GM19328 (cell line): ENCODE results near the gene VWA8.

Source experiments
- ATAC-seq: cut with Tn5 transposase; IDR thresholded peaks from one replicate; pipeline ENCODE4 v1.9.1; 2021; ENCODE audit warnings: mild to moderate bottlenecking, moderate library complexity; ENCODE audit not compliant: unreplicated experiment

The VWA8 gene

DNA sequence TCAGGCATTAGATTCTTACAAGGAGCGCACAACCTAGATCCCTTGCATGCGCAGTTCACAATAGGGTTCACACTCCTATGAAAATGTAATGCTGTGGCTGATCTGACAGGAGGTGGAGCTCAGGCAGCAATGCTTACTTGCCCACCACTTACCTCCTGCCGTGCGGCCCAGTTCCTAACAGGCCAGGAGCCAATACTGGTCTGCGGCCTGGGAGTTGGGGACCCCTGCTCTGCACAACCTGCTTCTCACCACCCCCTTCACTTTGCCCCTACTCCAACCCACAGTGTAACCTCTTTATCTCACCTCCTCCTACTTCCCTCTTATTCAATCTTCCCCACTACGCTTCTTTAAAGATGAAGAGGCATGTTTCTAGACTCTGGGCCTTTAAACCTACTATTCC, 263.3 kb downstream of the VWA8 start:
- ATAC-seq: no peak

DNA sequence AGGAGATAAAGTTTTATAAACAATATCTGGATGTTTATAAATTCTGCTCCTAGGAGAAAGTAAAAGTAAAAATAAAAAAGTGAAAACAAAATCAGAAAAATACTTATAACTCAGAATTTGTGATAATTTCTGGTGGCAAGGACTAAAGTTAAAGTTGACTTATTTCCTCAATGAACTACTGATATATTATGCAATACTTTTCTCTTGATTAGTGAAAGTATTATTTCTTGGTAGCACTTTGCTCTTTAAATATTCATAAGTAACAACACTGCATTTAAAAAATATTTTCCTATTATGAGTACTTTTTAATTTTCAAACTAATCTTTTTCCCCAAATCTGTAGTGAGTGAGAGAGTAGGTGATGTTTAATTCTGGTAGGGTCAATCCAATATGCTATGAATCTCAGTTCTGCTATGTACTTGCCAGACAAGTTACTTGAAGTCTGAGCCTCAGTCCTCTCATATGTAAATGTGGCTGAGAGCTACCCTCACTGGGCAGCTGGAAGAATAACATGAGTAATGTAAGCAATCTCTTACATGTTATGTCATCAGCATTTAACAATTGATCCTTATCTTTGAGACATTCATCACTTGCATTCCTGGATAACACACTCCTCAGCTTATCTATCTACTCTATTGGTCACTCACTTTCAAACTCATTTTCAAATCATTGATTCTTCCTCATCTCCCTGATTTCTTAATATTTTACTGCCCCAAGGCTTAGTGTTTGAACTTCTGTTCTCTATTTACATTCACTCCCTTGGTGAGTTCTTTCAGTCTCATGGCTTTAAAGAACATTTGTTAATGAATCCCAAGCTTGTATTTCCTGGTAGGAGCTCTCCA, 264.5 kb downstream of the VWA8 start:
- no peak for ATAC-seq

DNA sequence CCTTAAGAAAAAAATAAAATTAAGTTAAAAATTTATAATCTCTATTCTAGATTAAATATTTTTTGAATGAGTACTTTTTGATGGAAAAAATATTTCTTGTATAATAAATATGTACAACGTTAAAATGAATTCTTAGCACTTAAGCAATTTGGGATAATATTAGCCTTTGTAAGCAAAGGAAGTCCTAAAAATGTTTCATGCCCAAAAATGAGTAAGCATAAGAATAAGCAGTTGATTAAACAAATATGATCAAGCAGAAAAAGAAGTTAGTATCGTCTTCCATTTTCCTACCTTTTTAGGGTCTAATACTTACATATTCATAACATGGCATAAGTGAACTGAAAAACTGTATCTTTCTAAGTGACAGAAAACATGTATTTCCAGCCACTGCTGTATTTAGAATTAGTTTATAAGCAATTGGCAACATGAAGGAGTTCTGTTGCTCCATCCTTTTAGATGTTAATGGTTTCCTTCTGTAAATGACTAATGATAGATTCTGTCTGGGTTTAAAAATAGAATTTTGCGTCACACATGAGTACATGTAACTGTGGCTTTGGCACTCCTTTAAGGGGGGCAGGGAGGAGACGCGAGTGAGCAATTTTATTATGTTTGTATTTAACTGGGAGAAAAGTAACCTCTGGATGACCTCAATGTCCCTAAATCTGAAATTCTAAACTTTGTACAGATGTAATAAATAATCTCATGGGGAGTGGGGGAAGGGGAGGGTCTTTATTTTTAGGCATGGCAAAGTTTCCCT, 266.2 kb downstream of the VWA8 start:
- ATAC-seq: no peak

DNA sequence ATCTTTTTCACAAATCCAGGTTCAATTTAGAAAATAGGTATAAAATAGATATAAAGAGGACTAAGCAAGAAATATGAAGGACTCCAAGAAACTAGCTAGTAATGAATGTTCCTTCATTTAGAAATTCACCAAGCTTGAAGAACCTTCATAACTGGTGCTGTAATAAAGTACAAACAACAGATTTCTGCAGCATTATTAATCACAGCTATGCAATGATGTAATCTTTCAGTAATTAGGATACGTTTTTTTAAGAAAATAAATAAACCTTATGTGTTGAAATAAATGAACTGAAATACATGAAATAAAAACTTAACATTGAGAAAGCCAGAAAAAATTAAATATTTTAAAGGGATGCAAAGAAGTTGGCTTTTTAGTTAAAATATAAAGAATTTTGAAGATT, 267.5 kb downstream of the VWA8 start:
- ATAC-seq: no peak

DNA sequence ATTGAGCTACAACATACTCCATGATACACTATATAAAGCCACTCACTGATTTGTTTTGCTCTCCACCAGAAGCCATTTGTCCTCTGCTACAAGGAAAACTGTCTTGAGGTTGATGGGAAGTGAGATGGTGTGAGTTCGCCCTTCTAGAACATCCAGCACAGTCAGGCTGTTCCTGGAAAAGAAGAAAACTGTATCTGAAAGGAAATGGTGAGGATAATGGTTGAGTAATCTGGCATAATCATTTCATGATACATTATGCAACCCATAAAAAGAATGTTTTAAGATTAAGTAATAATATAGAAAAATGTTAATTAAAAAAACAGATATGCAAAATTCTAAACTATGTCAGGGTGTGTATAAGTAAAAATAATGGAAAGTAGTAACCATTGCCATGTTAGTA, 269.6 kb downstream of the VWA8 start:
- no peak for ATAC-seq

DNA sequence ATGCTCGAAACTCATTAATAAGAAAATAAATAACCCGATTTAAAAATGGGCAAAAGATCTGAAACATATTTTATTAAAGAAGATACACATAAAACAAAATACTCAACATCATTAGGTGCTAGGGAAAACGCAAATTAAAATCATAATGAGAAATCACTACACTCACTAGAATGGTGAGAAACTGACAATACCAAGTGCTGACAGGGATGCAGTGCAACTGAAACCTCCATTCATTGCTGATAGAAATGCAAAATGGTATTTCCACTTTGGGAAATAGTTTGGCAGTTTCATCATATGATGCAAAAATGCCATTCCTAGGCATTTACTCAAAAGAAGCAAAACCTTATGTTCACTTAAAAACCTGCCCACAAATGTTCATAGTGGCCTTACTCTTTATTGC, 278.1 kb downstream of the VWA8 start:
- no peak for ATAC-seq

DNA sequence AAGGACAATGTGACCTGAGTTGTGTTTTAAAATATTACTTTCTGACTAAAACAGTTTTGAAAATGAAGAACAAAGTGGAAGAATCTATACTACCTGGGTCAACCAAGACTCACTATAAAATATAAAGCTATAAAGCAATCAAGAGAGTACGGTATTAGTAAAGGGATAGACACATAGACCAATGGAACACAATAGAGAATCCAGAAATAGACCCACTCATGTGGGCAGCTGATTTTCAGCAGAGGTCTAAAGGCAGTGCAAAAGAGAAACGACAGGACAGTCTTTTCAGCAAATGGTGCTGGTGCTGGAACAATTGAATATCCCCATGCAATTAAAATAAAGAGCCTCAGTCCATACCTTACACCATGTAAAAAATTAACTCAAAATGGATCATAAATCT, 278.9 kb downstream of the VWA8 start:
- ATAC-seq: no peak

DNA sequence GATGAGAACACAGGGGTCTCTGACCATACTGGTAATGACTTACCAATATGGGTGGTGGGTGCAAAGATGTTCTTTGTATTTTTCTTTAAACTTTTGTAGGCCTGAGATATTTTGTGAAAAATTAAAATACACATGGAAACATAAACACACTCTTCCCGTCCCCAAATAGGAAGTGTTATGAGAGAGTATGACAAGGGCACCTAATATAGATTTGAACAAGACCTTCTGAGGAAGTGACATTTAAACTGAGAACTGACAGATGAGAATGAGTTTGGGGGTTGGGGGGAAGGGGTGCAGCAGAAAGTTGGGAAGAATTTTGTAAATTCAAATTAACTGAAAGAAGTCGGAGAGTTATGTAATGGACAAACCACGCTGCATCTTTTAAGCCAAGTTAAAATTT, 279.3 kb downstream of the VWA8 start:
- no peak for ATAC-seq

DNA sequence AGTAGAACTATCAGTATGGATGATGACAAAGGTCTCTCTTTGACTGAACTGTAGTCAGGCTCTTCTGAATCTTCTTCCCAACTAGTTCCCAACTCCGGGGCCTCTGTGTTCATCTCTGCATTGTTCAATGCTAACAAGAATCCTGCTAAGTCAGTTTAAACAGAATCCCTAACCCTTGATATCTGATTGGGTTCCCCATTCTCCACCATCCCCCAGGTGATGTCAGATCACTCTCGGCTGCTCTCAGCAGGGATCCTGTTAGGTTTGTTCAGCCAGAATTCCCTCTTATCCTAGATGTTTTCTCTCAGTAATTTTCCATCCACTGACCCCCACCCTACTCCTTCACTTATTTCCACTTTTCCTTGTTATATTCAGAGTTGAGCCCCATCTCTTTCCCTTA, 280.0 kb downstream of the VWA8 start:
- no peak for ATAC-seq

DNA sequence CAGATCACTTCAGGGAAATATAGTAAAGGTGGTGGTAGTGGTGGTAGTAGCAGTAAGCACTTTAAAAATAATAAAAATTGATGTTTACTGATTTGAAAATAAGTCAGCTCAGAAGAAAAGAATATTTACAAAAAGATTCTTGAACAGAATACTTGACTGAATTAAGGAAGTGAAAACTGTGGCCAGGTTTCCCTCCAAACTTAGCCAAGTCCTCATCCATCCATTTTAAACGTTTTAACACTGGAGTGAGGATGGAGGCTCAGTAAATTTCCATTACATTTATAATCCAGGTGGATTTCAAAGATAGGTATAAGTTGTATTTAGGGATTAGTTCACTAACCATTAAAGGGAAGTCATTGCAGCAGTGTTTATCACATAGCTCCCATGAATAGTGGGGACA, 282.1 kb downstream of the VWA8 start:
- ATAC-seq: no peak

DNA sequence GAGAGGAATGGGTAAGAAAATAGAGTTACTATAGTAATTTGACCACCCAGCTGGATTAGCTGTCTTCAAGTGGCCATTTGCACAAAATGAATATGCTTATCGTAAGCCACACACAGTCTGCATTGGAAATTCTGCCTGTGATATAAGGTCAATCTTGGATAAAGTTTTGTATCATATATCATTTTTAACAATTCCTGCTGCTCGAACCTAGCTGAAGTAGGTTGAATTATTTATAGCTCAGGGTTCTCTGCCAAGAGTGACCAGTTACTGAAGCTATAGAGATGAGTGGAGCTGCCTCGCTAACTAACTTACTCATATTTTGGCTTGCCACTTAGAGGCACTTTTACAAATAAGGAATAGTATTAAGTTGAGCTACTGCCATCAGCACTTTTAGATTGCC, 282.7 kb downstream of the VWA8 start:
- ATAC-seq: no peak

DNA sequence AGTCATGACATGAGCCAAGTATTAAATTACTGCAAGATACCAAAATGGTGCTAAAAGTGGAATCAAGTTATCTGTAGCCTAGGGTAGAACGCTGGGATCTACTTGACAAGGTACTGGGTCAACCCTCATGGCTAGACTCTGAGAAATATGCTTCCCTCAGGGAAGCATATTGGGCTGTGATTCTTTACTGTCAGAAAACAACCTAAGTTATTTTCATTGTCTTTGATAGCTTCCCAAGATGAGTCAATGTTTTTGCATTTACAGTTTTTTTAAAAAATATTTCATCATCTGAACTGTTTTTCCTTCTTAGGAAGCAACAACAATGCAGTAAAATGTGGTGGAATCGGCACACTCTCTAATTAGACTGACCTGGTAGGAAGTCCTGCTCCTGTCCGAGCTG, 285.6 kb downstream of the VWA8 start:
- no peak for ATAC-seq

DNA sequence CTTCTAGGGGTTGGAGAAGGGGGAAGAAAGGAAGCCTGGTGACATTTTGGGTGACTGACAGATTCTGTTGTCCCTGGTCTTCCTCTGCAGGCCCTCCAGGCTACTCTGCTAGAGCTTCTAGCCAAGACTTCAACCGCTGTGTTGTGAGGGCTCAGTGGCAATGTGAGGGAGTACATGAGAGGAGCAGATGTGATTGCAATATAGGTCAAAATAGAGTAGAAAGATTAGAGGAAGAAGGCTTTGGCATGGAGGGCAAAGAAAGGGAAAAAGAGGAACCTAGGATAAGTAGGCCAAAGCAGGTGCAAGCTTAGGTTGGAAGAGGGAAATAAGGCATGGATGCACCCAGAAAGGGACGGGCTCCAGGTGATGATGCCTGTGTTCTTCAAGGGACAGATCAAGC, 286.7 kb downstream of the VWA8 start:
- no peak for ATAC-seq

DNA sequence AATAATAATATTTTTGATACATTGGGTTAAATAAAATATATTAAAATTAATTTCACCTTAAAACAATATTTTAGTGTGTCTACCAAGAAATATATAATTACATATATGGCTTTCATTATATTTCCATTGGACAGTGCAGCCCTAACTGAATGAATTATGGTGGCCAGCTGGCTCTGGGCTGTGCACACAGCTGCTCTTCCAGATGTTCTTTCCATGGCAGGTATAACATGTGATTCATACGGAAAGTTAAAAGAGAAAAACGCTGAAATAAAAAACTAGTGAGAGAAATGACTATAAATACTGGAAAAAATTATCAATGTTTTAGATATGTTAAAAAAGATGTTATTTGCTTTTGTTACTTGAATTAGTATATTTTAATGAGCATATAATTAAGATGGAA, 287.3 kb downstream of the VWA8 start:
- ATAC-seq: no peak

DNA sequence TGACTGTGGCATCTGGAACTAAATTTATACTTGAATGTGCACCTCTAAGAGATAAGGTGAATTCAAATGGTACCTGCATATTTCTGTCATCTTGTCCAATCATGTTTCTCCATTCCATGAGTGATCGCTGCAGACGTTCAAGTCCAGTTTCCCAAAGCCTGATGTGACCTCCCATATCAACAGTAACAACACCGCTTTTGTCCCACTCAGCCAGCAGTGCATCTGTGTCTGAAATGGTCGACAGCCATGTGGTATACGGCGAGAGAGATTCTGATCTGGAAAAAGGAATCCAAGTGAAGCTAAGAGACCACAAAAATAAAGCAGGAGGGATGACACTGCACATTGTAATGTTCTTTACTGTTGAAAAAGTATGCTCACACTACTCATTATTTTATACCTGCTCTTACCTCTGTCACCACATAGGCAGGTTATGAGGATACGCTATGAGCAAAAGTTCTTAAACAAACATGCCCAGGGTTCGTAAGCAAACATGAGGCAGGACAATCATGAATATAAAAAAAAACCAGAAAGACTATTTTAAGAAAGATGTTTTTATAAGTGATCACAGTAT, 290.0 kb downstream of the VWA8 start:
- ATAC-seq: no peak

DNA sequence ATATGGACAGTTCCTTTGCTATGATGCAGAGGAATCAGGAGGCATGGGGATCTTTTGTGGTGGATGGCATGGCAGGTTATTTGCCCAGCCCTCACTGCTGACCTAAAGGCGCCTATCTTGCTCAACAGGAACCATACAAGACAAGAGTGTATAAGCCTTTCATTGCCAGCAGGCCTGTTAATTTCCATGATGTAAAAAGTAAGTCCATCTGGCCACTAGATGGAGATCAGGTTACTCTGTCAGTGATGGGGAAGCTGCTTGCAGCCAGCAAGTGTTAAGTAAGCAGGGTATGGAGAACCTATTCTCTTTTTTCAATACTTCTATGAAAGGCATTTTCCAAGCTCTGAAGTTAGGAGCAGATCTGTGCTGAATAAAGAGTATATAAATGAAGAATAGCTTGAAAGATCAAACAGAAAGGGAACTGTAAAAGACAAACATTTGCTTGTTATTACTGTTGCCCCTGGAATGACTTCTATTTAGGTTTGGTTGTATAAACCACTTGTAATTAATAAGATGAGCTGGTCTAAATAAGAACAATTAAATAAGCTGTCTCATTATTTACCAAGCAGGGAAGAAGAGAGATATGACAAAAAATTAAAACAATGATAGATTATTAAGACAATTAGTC, 292.7 kb downstream of the VWA8 start:
- ATAC-seq: no peak

DNA sequence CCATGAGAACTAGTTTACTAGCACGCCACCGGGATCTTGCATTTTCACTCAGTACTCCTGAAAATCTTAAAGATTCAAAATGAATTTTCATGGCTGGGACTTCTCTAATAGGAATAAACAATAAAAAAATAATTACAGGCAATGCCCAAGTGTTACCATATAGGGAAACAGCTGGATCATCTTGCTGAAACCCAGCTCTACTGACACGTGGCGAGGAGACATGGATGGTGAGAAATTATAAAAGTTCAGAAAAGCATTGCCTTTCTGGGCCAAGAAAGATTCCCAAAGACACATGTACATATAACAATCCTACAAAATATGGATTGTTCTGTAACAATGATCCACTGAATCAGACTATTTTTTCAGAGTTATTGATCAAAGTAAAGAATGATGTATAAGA, 294.3 kb downstream of the VWA8 start:
- ATAC-seq: no peak

DNA sequence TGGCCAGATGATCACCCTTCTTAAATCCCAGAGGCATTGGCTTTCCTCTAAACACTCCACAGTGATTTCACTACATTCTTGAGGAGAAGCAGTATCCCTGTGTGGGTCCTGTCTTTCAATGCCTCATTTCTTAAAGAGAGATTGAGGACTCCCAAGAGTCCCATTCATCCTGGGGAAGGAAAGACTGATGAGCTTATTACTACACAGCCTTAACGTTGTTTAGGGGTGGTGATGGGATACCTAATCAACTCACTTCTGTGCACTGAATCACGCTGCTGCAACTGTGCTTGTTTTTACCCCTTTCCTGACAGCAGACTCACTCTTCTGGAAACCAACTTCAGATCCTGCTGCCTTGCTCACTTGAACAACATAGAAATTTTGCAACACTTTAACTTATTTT, 300.5 kb downstream of the VWA8 start:
- no peak for ATAC-seq

DNA sequence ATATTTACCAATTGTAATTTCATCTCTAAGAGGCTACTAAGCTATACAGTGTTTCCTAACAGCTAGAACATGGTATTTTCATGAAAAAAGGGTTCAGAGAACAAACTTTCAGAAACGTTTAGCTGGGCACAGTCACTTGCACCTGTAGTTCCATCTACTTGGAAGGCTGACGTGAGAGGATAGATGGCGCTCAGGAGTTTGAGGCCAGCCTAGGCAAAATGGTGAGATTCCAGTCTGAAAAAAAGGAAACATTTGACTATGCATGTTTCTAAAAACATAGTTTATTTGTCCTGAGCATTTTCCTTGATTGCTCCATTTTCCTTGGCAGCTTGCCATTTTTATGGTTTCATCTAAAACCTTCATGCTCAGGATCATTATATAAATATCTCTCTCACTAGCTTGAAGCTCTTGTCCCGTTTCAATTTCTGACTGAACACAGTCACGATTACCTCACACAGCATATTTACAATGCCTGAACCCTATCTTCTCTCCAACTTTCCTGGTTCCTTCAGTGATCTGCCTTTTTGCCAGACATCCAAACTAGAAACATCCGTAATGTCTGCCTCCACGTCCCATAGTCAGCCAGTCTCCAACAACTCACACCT, 302.8 kb downstream of the VWA8 start:
- no peak for ATAC-seq

DNA sequence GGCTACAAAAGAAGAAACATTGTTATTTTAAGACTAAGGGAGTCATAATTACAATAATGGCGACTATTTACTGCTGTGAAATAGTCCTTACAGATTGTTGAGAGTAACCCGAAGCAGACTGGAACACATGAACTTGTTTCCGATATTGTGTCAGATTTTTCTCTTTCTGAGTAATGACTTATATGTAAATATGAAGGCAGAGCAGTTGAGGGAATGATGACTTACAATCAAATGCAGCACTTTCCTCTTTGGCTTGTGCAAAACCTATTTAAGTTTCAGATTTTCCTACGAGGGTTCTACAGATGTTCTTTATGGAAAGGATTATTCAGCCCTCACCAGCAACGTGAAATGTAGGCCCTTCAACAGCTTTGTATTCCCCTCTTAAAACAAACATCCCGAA, 304.9 kb downstream of the VWA8 start:
- ATAC-seq: no peak

DNA sequence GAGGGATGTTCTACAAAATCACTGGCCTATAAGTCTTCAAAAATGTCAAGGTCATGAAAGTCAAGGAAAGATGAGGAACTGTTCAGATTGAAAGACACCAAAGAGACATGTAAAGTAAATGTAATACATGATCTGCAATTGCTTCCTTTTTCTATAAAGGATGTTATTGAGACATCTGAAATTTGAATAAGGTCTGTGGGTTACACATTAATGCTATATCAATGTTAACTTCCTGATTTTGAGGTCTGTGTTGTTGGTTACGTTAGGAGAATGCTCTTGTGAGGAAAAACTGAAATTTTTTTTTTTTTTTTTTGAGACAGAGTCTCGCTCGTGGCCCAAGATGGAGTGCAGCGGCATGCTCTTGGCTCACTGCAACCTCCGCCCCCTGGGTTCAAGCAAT, 306.1 kb downstream of the VWA8 start:
- ATAC-seq: no peak
